Mesendoderm (in vitro differentiated cells): Measurements from ENCODE around the gene TCTA.

Experiments
- DNase-seq: peaks from one replicate; pipeline ENCODE4 v3.0.0; 2013
- H2AK5ac ChIP-seq: 2 replicates; pipeline ENCODE4 v1.6.1; 2013; ENCODE audit warnings: low read length, inconsistent platforms
- H2BK120ac ChIP-seq: 2 replicates; pipeline ENCODE4 v1.6.1; 2013; ENCODE audit warnings: low read depth, mild to moderate bottlenecking, low read length, moderate library complexity, mixed read lengths
- H2BK15ac ChIP-seq: replicated peaks from 2 replicates; pipeline ENCODE4 v1.6.1; 2013; ENCODE audit warnings: low read depth, mild to moderate bottlenecking, moderate library complexity
- H2BK5ac ChIP-seq: 2 replicates; pipeline ENCODE4 v1.6.1; 2013; ENCODE audit warnings: low read length, inconsistent platforms
- H3K18ac ChIP-seq: 2 replicates; pipeline ENCODE4 v1.6.1; 2013; ENCODE audit warnings: mild to moderate bottlenecking, low read length, mixed read lengths
- H3K23ac ChIP-seq: one replicate; pipeline ENCODE4 v1.6.1; 2013; ENCODE audit warnings: low read length
- H3K27ac ChIP-seq: 2 replicates; pipeline ENCODE4 v1.5.1; 2013; ENCODE audit warnings: low read depth, mild to moderate bottlenecking, inconsistent platforms, low read length, moderate library complexity
- H3K27me3 ChIP-seq: 2 replicates; pipeline ENCODE4 v1.6.1; 2013; ENCODE audit warnings: low read length, control low read depth, mild to moderate bottlenecking, inconsistent platforms; ENCODE audit not compliant: insufficient read depth, poor library complexity
- H3K36me3 ChIP-seq: 2 replicates; pipeline ENCODE4 v1.6.1; 2013; ENCODE audit warnings: low read length, inconsistent platforms; ENCODE audit not compliant: control insufficient read depth, insufficient read depth
- H3K4ac ChIP-seq: one replicate; pipeline ENCODE4 v1.6.1; 2013; ENCODE audit warnings: low read depth, mild to moderate bottlenecking, low read length, moderate library complexity
- H3K4me1 ChIP-seq: 2 replicates; pipeline ENCODE4 v1.6.1; 2013; ENCODE audit warnings: low read depth, low read length, inconsistent platforms; ENCODE audit not compliant: control insufficient read depth
- H3K4me2 ChIP-seq: 2 replicates; pipeline ENCODE4 v1.6.1; 2013; ENCODE audit warnings: low read length
- H3K4me3 ChIP-seq: 2 replicates; pipeline ENCODE4 v1.5.1; 2013; ENCODE audit warnings: mild to moderate bottlenecking, low read length
- H3K56ac ChIP-seq: one replicate; pipeline ENCODE4 v1.6.1; 2013; ENCODE audit warnings: low read length
- H3K79me1 ChIP-seq: 2 replicates; pipeline ENCODE4 v1.6.1; 2013; ENCODE audit warnings: low read length, inconsistent platforms
- H3K79me2 ChIP-seq: 2 replicates; pipeline ENCODE4 v1.6.1; 2013; ENCODE audit warnings: mild to moderate bottlenecking, low read length; ENCODE audit not compliant: control insufficient read depth, insufficient read depth
- H3K9ac ChIP-seq: 2 replicates; pipeline ENCODE4 v1.6.1; 2013; ENCODE audit warnings: low read length, inconsistent platforms
- H4K5ac ChIP-seq: one replicate; pipeline ENCODE4 v1.6.1; 2013; ENCODE audit warnings: low read length
- H4K8ac ChIP-seq: one replicate; pipeline ENCODE4 v1.6.1; 2013; ENCODE audit warnings: low read depth, mild to moderate bottlenecking, control low read depth, low read length, moderate library complexity
- WGBS: extraction: QIAGEN DNeasy Blood & Tissue Kit; methylation state at CpG from one replicate; pipeline ENCODE4 v1.1.7; 2013; ENCODE audit warnings: low lambda C conversion rate, missing lambda C conversion rate; ENCODE audit not compliant: insufficient coverage; ENCODE audit errors: extremely low coverage; 5-methylcytosine and 5-hydroxymethylcytosine counted together

The TCTA gene

GRCh38 chr3:49427586-49427985 lies 15.4 kb downstream of the TCTA start:
- H3K4me3 ChIP-seq, result no peak overlapping the region
- no peak overlapping the region for H3K23ac ChIP-seq
- H2AK5ac ChIP-seq, result no peak overlapping the region
- H3K9ac ChIP-seq, result no peak overlapping the region
- H4K8ac ChIP-seq, result no peak overlapping the region
- no peak overlapping the region for H3K18ac ChIP-seq
- no peak overlapping the region for H3K4ac ChIP-seq
- no peak overlapping the region for H3K56ac ChIP-seq
- no peaks in the 10 kb centered on the region for H3K36me3 ChIP-seq
- H4K5ac ChIP-seq, result no peak overlapping the region
- no peak overlapping the region for H3K4me2 ChIP-seq
- no peaks in the 10 kb centered on the region for H3K4me1 ChIP-seq
- DNase-seq, result no peak
- no peak overlapping the region for H2BK15ac ChIP-seq
- H3K27ac ChIP-seq, result no peak overlapping the region
- H3K27me3 ChIP-seq, result no peaks in the 10 kb centered on the region
- no peaks in the 10 kb centered on the region for H3K79me1 ChIP-seq
- no peak overlapping the region for H2BK120ac ChIP-seq
- no peaks in the 10 kb centered on the region for H3K79me2 ChIP-seq
- H2BK5ac ChIP-seq, result no peak overlapping the region
- no CpG with 5 or more reads among the region's 2 CpGs for WGBS

DNA sequence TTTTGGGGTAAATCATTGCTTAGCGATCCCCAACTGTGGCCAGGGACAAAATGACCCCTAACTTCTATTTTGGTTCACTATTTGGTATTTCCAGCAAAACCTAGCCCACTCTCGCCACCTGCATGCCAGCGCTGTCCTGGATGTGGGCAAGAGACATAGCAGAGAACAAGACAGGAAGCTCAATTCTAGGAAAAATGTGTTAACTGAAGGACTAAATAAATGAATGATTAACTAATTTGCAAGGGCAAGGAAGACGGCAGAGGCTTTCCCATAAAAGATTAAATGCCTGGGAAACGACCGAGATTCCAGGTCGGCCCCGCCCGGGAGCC lies 16.5 kb downstream of the TCTA start:
- Histone ChIP-seq H2BK5ac (no peak overlapping the region), H3K23ac (no peak overlapping the region), H3K79me2 (no peaks in the 10 kb centered on the region), H2BK15ac (no peak overlapping the region), H3K27me3 (no peaks in the 10 kb centered on the region), H2BK120ac (no peak overlapping the region), H3K9ac (peak overlapping the region; percentile 94), H4K8ac (no peak overlapping the region), H4K5ac (no peak overlapping the region), H3K4me3 (peak overlapping the region; percentile 84), H3K56ac (peak overlapping the region; percentile 99), H3K18ac (no peak overlapping the region), H3K36me3 (no peaks in the 10 kb centered on the region), H3K4me1 (no peaks in the 10 kb centered on the region), H3K79me1 (no peaks in the 10 kb centered on the region), H3K4ac (no peak overlapping the region), H3K27ac (no peak overlapping the region), H3K4me2 (peak overlapping the region; percentile 88), H2AK5ac (no peak overlapping the region)
- DNase-seq, result no peak
- no CpG with 5 or more reads among the region's 9 CpGs for WGBS

DNA sequence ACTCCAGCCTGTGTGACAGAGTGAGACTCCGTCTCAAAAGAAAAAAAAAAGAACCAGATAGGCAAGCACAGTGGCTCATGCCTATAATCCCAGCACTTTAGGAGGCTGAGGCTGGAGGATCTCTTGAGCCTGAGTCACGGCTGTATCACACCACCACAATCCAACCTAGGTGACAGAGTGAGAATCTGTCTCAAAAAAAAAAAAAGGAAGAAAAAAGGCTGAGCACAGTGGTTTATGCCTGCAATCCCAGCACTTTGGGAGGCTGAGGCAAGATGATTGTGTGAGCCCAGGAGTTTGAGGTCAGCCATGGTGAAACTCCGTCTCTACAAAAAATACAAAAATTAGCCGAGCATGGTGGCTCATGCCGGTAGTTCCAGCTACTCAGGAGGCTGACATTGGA lies 22.5 kb downstream of the TCTA start:
- Histone ChIP-seq H3K18ac (no peak overlapping the region), H3K79me1 (no peaks in the 10 kb centered on the region), H3K79me2 (no peaks in the 10 kb centered on the region), H3K27me3 (no peaks in the 10 kb centered on the region), H3K9ac (no peak overlapping the region), H3K4me2 (no peak overlapping the region), H2AK5ac (no peak overlapping the region), H2BK120ac (no peak overlapping the region), H3K4me1 (no peaks in the 10 kb centered on the region), H3K4me3 (no peak overlapping the region), H4K5ac (no peak overlapping the region), H3K23ac (no peak overlapping the region), H3K56ac (no peak overlapping the region), H3K27ac (no peak overlapping the region), H2BK5ac (no peak overlapping the region), H2BK15ac (no peak overlapping the region), H3K4ac (no peak overlapping the region), H3K36me3 (no peaks in the 10 kb centered on the region), H4K8ac (no peak overlapping the region)
- DNase-seq, result no peak
- WGBS, result no CpG with 5 or more reads among the region's 5 CpGs

GRCh38 chr3:49445391-49445790 lies 33.2 kb downstream of the TCTA start:
- no peak overlapping the region for H3K18ac ChIP-seq
- H3K79me1 ChIP-seq, result no peaks in the 10 kb centered on the region

DNA sequence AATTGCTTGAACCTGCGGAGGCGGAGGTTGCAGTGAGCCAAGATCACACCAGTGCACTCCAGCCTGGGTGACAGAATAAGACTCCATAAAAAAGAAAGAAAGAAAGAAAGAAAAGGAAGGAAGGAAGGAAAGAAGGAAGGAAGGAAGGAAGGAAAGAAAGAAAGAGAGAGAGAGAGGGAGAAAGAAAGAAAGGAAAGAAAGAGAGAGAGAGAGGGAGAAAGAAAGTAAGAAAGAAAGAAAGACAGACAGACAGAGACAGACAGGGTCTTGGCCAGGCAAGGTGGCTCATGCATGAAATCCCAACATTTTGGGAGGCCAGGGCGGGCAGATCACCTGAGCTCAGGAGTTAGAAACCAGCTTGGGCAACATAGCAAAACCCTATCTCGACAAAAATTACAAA lies 41.4 kb downstream of the TCTA start:
- Histone ChIP-seq H3K4me3 (no peak overlapping the region), H3K23ac (no peak overlapping the region), H3K4ac (no peak overlapping the region), H3K36me3 (no peaks in the 10 kb centered on the region), H3K18ac (no peak overlapping the region), H4K5ac (no peak overlapping the region), H3K9ac (no peak overlapping the region), H2AK5ac (no peak overlapping the region), H2BK120ac (no peak overlapping the region), H3K56ac (no peak overlapping the region), H2BK15ac (no peak overlapping the region), H3K4me2 (no peak overlapping the region), H2BK5ac (no peak overlapping the region), H3K79me2 (no peaks in the 10 kb centered on the region), H4K8ac (no peak overlapping the region), H3K4me1 (no peaks in the 10 kb centered on the region), H3K27ac (no peak overlapping the region), H3K27me3 (no peaks in the 10 kb centered on the region), H3K79me1 (no peaks in the 10 kb centered on the region)
- no CpG with 5 or more reads among the region's 4 CpGs for WGBS
- DNase-seq, result no peak

More at GRCh38 chr3:49445391-49445790, 33.2 kb downstream of the TCTA start:
- H3K4me1 ChIP-seq, result no peaks in the 10 kb centered on the region
- no peak overlapping the region for H4K8ac ChIP-seq
- H3K36me3 ChIP-seq, result no peaks in the 10 kb centered on the region
- H4K5ac ChIP-seq, result no peak overlapping the region
- H2BK5ac ChIP-seq, result no peak overlapping the region
- no peak overlapping the region for H2BK15ac ChIP-seq
- no peak overlapping the region for H2AK5ac ChIP-seq
- no peak overlapping the region for H3K23ac ChIP-seq
- no peaks in the 10 kb centered on the region for H3K79me2 ChIP-seq
- no peak overlapping the region for H3K56ac ChIP-seq
- no peaks in the 10 kb centered on the region for H3K27me3 ChIP-seq
- H3K4me3 ChIP-seq, result no peak overlapping the region
- no CpG with 5 or more reads among the region's 5 CpGs for WGBS
- DNase-seq, result no peak
- H3K9ac ChIP-seq, result no peak overlapping the region
- H2BK120ac ChIP-seq, result no peak overlapping the region
- H3K4me2 ChIP-seq, result no peak overlapping the region
- no peak overlapping the region for H3K27ac ChIP-seq
- H3K4ac ChIP-seq, result no peak overlapping the region

GRCh38 chr3:49454458-49454857 lies 42.2 kb downstream of the TCTA start:
- Histone ChIP-seq H3K4me2 (no peak overlapping the region), H4K5ac (no peak overlapping the region), H2BK5ac (no peak overlapping the region), H3K27me3 (no peaks in the 10 kb centered on the region), H3K56ac (no peak overlapping the region), H4K8ac (no peak overlapping the region), H3K9ac (no peak overlapping the region), H2BK120ac (no peak overlapping the region), H3K27ac (no peak overlapping the region), H2BK15ac (no peak overlapping the region), H3K79me2 (no peaks in the 10 kb centered on the region), H3K36me3 (no peaks in the 10 kb centered on the region), H3K4ac (no peak overlapping the region), H3K18ac (no peak overlapping the region), H3K4me3 (no peak overlapping the region), H3K79me1 (no peaks in the 10 kb centered on the region), H3K4me1 (peaks cover 7% of the 10 kb centered on the region), H2AK5ac (no peak overlapping the region), H3K23ac (no peak overlapping the region)
- peak; percentile 91 for DNase-seq
- no CpG with 5 or more reads among the region's 2 CpGs for WGBS
